ENCODE data around the gene RSRC1. TPM values are rescaled to one million over a fixed set of nuclear protein-coding genes. Genes with fewer than 3 reads are reported as not detected.
"Not testable (repeated sequence)": the region's sequence is repeated elsewhere in the genome, so short reads cannot be mapped to it uniquely, and the experiment has no call there.

Gene RSRC1
- total RNA-seq, 1 donor from 2014 or later: 28.5 TPM

DNA sequence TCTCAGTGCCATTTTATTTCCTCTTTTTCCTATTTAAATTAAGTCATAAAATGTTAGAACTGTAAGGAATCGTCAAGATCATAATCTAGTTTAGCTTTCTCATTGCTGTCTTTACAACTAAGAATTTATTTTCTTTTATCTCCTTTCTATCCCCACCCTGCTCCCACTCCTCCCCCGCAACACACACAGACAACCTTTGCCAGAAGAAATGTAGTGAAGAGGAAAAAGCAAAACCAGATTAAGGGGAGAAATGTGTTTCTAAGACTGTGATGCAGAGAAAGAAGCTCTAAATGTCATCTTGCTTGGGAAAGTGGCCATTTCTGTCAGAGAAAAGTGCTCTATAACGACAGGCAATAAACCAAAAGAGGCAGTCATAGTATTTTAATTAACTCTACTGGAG, 382.8 kb downstream of the RSRC1 start:
- Histone ChIP-seq H2AFZ (ENCODE audit: low read depth, low read length) (no peak overlapping the region), H3K36me3 (ENCODE audit: insufficient read depth, low read length) (no peaks in the 10 kb centered on the region), H3K27me3 (ENCODE audit: insufficient read depth, low read length) (no peaks in the 10 kb centered on the region), H3K4me3 (ENCODE audit: insufficient read depth, low read depth, low read length) (no peak overlapping the region), H3K4me1 (ENCODE audit: insufficient read depth, low read length) (no peaks in the 10 kb centered on the region), H3K79me2 (ENCODE audit: insufficient read depth, low read length) (no peaks in the 10 kb centered on the region), H3K9me3 (ENCODE audit: insufficient read depth, low read depth, low read length) (no peaks in the 10 kb centered on the region), H3K9ac (ENCODE audit: low read length) (no peak overlapping the region), H3K4me2 (ENCODE audit: low read length) (no peak overlapping the region), H3K27ac (ENCODE audit: low read depth, low read length) (no peak overlapping the region), H4K20me1 (ENCODE audit: insufficient read depth, low read length) (no peaks in the 10 kb centered on the region)
- TF ChIP-seq, protein P1, sequence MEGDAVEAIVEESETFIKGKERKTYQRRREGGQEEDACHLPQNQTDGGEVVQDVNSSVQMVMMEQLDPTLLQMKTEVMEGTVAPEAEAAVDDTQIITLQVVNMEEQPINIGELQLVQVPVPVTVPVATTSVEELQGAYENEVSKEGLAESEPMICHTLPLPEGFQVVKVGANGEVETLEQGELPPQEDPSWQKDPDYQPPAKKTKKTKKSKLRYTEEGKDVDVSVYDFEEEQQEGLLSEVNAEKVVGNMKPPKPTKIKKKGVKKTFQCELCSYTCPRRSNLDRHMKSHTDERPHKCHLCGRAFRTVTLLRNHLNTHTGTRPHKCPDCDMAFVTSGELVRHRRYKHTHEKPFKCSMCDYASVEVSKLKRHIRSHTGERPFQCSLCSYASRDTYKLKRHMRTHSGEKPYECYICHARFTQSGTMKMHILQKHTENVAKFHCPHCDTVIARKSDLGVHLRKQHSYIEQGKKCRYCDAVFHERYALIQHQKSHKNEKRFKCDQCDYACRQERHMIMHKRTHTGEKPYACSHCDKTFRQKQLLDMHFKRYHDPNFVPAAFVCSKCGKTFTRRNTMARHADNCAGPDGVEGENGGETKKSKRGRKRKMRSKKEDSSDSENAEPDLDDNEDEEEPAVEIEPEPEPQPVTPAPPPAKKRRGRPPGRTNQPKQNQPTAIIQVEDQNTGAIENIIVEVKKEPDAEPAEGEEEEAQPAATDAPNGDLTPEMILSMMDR (IDR thresholded peaks at IDR 0.05; ENCODE audit: insufficient read depth, low read depth, low read length): no peak
- no peak for TF ChIP-seq EZH2 (IDR thresholded peaks at IDR 0.05; ENCODE audit: insufficient read depth, low read length)
- FAIRE-seq (no peak), DNase-seq (ENCODE audit: low read depth) (no peak)
- no peaks in the 10 kb centered on the region for H3K9me3 Mint-ChIP-seq (ENCODE audit: unreplicated experiment)
- H3K36me3 Mint-ChIP-seq (ENCODE audit: low read depth, unreplicated experiment): no peaks in the 10 kb centered on the region
- H3K4me3 Mint-ChIP-seq (ENCODE audit: unreplicated experiment): no peak overlapping the region
- H3K27me3 Mint-ChIP-seq (ENCODE audit: low read depth, unreplicated experiment): no peaks in the 10 kb centered on the region
- no peaks in the 10 kb centered on the region for H3K4me1 Mint-ChIP-seq (ENCODE audit: low read depth, unreplicated experiment)
- no peak overlapping the region for H3K27ac Mint-ChIP-seq (ENCODE audit: unreplicated experiment)

DNA sequence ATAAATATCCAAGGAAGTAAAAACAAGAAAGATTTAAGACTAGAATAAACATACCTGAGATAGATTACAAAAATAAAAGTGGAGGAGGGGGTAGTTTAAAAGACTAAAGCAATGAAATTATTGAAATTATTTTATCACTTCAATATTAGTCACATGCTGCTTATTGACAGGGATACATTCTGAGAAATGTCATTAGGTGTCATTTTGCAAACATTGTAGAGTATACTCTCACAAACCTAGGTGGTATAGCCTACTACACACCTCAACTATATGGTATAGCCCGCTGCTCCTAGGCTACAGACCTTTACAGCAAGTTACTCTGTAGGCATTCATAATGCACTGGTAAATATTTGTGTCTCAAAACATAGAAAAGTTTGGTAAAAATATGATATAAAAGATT, 384.0 kb downstream of the RSRC1 start:
- Histone ChIP-seq H3K27me3 (ENCODE audit: insufficient read depth, low read length) (no peaks in the 10 kb centered on the region), H4K20me1 (ENCODE audit: insufficient read depth, low read length) (no peaks in the 10 kb centered on the region), H3K9me3 (ENCODE audit: insufficient read depth, low read depth, low read length) (no peaks in the 10 kb centered on the region), H3K4me2 (ENCODE audit: low read length) (no peak overlapping the region), H3K4me3 (ENCODE audit: insufficient read depth, low read depth, low read length) (no peak overlapping the region), H3K36me3 (ENCODE audit: insufficient read depth, low read length) (no peaks in the 10 kb centered on the region), H3K9ac (ENCODE audit: low read length) (no peak overlapping the region), H3K4me1 (ENCODE audit: insufficient read depth, low read length) (no peaks in the 10 kb centered on the region), H3K79me2 (ENCODE audit: insufficient read depth, low read length) (no peaks in the 10 kb centered on the region), H3K27ac (ENCODE audit: low read depth, low read length) (no peak overlapping the region), H2AFZ (ENCODE audit: low read depth, low read length) (no peak overlapping the region)
- no peaks in the 10 kb centered on the region for H3K27me3 Mint-ChIP-seq (ENCODE audit: low read depth, unreplicated experiment)
- no peak overlapping the region for H3K27ac Mint-ChIP-seq (ENCODE audit: unreplicated experiment)
- FAIRE-seq (no peak), DNase-seq (ENCODE audit: low read depth) (no peak)
- no peak overlapping the region for H3K4me3 Mint-ChIP-seq (ENCODE audit: unreplicated experiment)
- H3K4me1 Mint-ChIP-seq (ENCODE audit: low read depth, unreplicated experiment): no peaks in the 10 kb centered on the region
- no peaks in the 10 kb centered on the region for H3K36me3 Mint-ChIP-seq (ENCODE audit: low read depth, unreplicated experiment)
- H3K9me3 Mint-ChIP-seq (ENCODE audit: unreplicated experiment): no peaks in the 10 kb centered on the region
- TF ChIP-seq, protein P1 (IDR thresholded peaks at IDR 0.05; ENCODE audit: insufficient read depth, low read depth, low read length): no peak
- no peak for TF ChIP-seq EZH2 (IDR thresholded peaks at IDR 0.05; ENCODE audit: insufficient read depth, low read length)

DNA sequence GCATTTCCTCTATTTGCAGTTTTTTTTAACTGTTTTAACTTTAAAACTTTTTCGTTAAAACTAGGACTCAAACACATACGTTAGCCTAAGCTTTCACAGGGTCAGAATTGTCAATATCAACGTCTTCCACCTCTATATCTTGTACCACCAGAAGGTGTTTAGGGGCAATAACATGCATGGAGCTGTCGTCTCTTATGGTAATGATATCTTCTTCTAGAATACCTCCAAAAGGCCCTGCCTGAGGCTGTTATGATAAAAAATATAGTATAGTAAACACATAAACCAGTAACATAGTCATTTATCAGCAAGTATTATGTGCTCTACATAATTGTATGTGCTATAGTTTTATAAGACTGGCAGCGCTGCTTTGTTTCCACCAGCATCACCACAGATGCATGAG, 384.8 kb downstream of the RSRC1 start:
- Mint-ChIP-seq H3K9me3 (ENCODE audit: unreplicated experiment) (no peaks in the 10 kb centered on the region), H3K27me3 (ENCODE audit: low read depth, unreplicated experiment) (no peaks in the 10 kb centered on the region), H3K36me3 (ENCODE audit: low read depth, unreplicated experiment) (no peaks in the 10 kb centered on the region), H3K4me1 (ENCODE audit: low read depth, unreplicated experiment) (no peaks in the 10 kb centered on the region), H3K4me3 (ENCODE audit: unreplicated experiment) (no peak overlapping the region), H3K27ac (ENCODE audit: unreplicated experiment) (no peak overlapping the region)
- no peaks in the 10 kb centered on the region for H3K27me3 ChIP-seq (ENCODE audit: insufficient read depth, low read length)
- no peak overlapping the region for H3K9ac ChIP-seq (ENCODE audit: low read length)
- no peaks in the 10 kb centered on the region for H3K9me3 ChIP-seq (ENCODE audit: insufficient read depth, low read depth, low read length)
- TF ChIP-seq, protein P1 (IDR thresholded peaks at IDR 0.05; ENCODE audit: insufficient read depth, low read depth, low read length): no peak
- no peak for TF ChIP-seq EZH2 (IDR thresholded peaks at IDR 0.05; ENCODE audit: insufficient read depth, low read length)
- H3K36me3 ChIP-seq (ENCODE audit: insufficient read depth, low read length): no peaks in the 10 kb centered on the region
- no peak overlapping the region for H3K4me3 ChIP-seq (ENCODE audit: insufficient read depth, low read depth, low read length)
- H2AFZ ChIP-seq (ENCODE audit: low read depth, low read length): no peak overlapping the region
- no peak for FAIRE-seq
- H3K27ac ChIP-seq (ENCODE audit: low read depth, low read length): no peak overlapping the region
- DNase-seq (ENCODE audit: low read depth): no peak
- H3K4me1 ChIP-seq (ENCODE audit: insufficient read depth, low read length): no peaks in the 10 kb centered on the region
- no peaks in the 10 kb centered on the region for H3K79me2 ChIP-seq (ENCODE audit: insufficient read depth, low read length)
- no peaks in the 10 kb centered on the region for H4K20me1 ChIP-seq (ENCODE audit: insufficient read depth, low read length)
- H3K4me2 ChIP-seq (ENCODE audit: low read length): no peak overlapping the region

DNA sequence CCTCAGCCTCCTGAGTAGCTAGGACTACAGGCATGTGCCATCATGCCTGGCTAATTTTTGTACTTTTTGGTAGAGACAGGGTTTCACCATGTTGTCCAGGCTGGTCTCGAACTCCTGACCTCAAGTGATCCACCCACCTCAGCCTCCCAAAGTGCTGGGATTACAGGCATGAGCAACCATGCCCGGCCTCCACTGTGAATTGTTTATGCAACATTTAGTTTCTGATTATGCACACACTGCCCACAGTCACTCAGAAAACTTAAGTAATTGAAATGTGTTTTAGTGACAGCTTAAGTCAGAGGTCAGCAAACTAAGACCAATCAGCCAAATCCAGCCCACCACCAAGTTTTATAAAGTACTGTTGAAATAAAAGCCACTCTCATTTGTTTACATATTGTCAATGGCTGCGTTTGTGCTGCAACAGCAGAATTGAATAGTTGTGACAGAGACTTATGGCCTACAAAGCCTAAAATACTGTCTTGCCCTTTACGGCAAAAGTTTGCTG, 385.6 kb downstream of the RSRC1 start:
- not testable (repeated sequence) for H3K36me3 ChIP-seq (ENCODE audit: insufficient read depth, low read length); H2AFZ ChIP-seq (ENCODE audit: low read depth, low read length); H3K27me3 Mint-ChIP-seq (ENCODE audit: low read depth, unreplicated experiment); H3K27me3 ChIP-seq (ENCODE audit: insufficient read depth, low read length); H3K4me2 ChIP-seq (ENCODE audit: low read length); H3K79me2 ChIP-seq (ENCODE audit: insufficient read depth, low read length); H3K4me1 ChIP-seq (ENCODE audit: insufficient read depth, low read length); H3K27ac Mint-ChIP-seq (ENCODE audit: unreplicated experiment); H3K9me3 Mint-ChIP-seq (ENCODE audit: unreplicated experiment); H3K27ac ChIP-seq (ENCODE audit: low read depth, low read length); DNase-seq (ENCODE audit: low read depth); H3K4me3 Mint-ChIP-seq (ENCODE audit: unreplicated experiment); H3K4me1 Mint-ChIP-seq (ENCODE audit: low read depth, unreplicated experiment); FAIRE-seq; H3K36me3 Mint-ChIP-seq (ENCODE audit: low read depth, unreplicated experiment); H3K4me3 ChIP-seq (ENCODE audit: insufficient read depth, low read depth, low read length); H3K9me3 ChIP-seq (ENCODE audit: insufficient read depth, low read depth, low read length); H3K9ac ChIP-seq (ENCODE audit: low read length); H4K20me1 ChIP-seq (ENCODE audit: insufficient read depth, low read length)

Measured in astrocyte (in vitro differentiated cells and primary cell).